HEK293T (cell line): ENCODE results near the gene EPB41L2.

Experiments
- ARNT ChIP-seq: fragments of 450-650 bp; IDR thresholded peaks from 2 replicates; pipeline ENCODE4 v1.6.1; 2017; ENCODE audit warnings: mild to moderate bottlenecking
- BHLHE40 ChIP-seq: fragments of 450-650 bp; IDR thresholded peaks from 2 replicates; pipeline ENCODE4 v1.6.1; 2016; ENCODE audit warnings: mild to moderate bottlenecking, moderate library complexity, borderline replicate concordance
- ELF4 ChIP-seq: fragments of 450-650 bp; IDR thresholded peaks from 2 replicates; pipeline ENCODE4 v1.6.1; 2017; ENCODE audit warnings: antibody characterized with exemption
- L3MBTL2 ChIP-seq: fragments of 450-650 bp; conservative IDR thresholded peaks from 2 replicates; pipeline ENCODE4 v1.6.1; 2016; ENCODE audit warnings: mild to moderate bottlenecking
- SP1 ChIP-seq: fragments of 450-650 bp; IDR thresholded peaks from 2 replicates; pipeline ENCODE4 v1.6.1; 2017
- SUZ12 ChIP-seq: fragments of 450-650 bp; IDR thresholded peaks from 2 replicates; pipeline ENCODE4 v1.6.1; 2016; ENCODE audit warnings: mild to moderate bottlenecking
- TARDBP ChIP-seq: fragments of 450-650 bp; IDR thresholded peaks from 2 replicates; pipeline ENCODE4 v1.6.1; 2016

DNA sequence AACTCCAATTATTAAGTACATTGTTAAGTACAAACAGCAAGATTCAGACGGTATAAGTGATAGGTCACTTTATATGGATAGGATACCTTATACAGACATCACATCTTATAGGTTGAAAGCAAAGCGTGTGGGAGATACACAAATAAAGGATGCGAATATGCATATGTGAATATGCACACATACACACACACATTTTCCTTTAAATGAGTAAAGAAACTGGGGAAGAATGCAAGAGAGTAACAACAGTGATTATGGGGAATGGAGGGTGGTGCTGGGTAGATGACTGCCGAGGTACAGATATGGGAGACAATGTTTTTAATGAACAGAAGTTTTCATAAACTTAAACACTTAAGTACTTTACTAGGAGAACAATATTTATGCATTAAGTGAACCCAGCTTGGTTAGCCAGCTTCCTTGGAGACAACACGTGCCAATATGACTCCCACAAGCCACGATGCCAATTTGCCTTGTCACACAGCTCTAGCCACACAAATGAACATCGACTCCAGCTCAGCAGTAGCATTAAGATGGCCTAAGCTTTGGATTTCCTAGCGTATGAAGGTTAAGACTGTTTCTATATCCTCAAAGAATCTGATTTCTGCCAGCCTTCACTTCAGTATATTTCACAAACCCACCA is 96.6 kb downstream of the EPB41L2 start:
- TF ChIP-seq SP1 (no peak), BHLHE40 (no peak), TARDBP (no peak), L3MBTL2 (no peak), SUZ12 (no peak), ELF4 (no peak), ARNT (no peak)
